ENCODE results near the gene EXD3.

Gene EXD3

DNA sequence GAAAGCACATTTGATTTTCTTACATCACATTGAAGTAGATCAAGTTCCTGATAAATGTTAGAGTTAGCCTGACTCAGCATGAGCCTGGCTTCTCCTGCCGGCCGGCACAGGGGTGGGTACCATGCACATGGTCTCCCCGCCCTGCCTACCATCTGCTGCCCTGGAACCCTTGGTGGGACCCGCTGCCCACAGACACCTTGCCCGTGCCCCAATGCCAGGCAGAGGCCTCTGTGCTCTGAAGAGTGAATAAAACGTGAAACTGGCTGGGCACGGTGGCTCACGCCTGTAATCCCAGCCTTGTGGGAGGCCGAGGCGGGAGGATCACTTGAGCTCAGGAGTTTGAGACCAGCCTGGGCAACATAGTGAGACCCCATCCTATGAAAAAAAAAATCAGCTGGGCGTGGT lies 17.3 kb downstream of the EXD3 start:
- H3K9me3 ChIP-seq (ENCODE audit: control insufficient read depth, low read length) = no peaks in the 10 kb centered on the region
- H3K4me1 ChIP-seq (ENCODE audit: control insufficient read depth, insufficient read depth, low read length, poor library complexity, severe bottlenecking) = no peaks in the 10 kb centered on the region
- H3K4me3 ChIP-seq (ENCODE audit: extremely low read depth, insufficient read depth, low read length, poor library complexity, severe bottlenecking) = no peak overlapping the region
- H3K36me3 ChIP-seq (ENCODE audit: control insufficient read depth, insufficient read depth, low read length) = no peaks in the 10 kb centered on the region
- WGBS, 2 experiments (ENCODE audit: insufficient coverage in 2 of 2) = 94 to 96% methylated on average over 11 of the region's 11 CpGs
- no peak overlapping the region for H3K27ac ChIP-seq (ENCODE audit: low read depth, low read length, severe bottlenecking)

GRCh38 chr9:137404961-137405567 lies 17.9 kb downstream of the EXD3 start:
- no peaks in the 10 kb centered on the region for H3K36me3 ChIP-seq (ENCODE audit: control insufficient read depth, insufficient read depth, low read length)
- H3K9me3 ChIP-seq (ENCODE audit: control insufficient read depth, low read length) = no peaks in the 10 kb centered on the region
- no peaks in the 10 kb centered on the region for H3K4me1 ChIP-seq (ENCODE audit: control insufficient read depth, insufficient read depth, low read length, poor library complexity, severe bottlenecking)
- no peak overlapping the region for H3K27ac ChIP-seq (ENCODE audit: low read depth, low read length, severe bottlenecking)
- H3K4me3 ChIP-seq (ENCODE audit: extremely low read depth, insufficient read depth, low read length, poor library complexity, severe bottlenecking) = no peak overlapping the region
- 93 to 94% methylated on average over 15 to 21 of the region's 24 CpGs for WGBS, 2 experiments (ENCODE audit: insufficient coverage in 2 of 2)

DNA sequence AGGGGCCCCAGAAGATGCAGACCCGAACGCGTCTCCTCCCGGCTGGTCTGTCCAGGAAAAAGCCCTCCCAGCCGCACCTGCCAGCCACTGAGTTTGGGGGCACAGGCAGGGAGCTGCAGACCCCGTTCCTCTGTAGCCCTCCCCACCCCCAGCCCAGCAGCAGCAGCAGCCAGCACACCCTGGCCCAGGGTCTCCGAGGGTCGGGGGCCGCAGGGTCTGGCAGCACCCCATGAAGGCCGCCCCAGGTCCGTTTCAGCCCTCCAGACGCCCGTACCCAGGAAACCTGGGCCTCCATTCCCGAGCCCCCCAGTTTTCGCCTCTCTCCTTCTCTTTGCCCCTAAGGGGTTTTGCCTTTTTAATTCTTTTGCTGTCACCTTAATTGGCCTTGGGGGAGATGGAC lies 19.7 kb downstream of the EXD3 start:
- H3K36me3 ChIP-seq (ENCODE audit: control insufficient read depth, insufficient read depth, low read length) = no peaks in the 10 kb centered on the region
- no peaks in the 10 kb centered on the region for H3K4me1 ChIP-seq (ENCODE audit: control insufficient read depth, insufficient read depth, low read length, poor library complexity, severe bottlenecking)
- no peak overlapping the region for H3K4me3 ChIP-seq (ENCODE audit: extremely low read depth, insufficient read depth, low read length, poor library complexity, severe bottlenecking)
- 96 to 97% methylated on average over 12 to 15 of the region's 15 CpGs for WGBS, 2 experiments (ENCODE audit: insufficient coverage in 2 of 2)
- H3K9me3 ChIP-seq (ENCODE audit: control insufficient read depth, low read length) = no peaks in the 10 kb centered on the region
- no peak overlapping the region for H3K27ac ChIP-seq (ENCODE audit: low read depth, low read length, severe bottlenecking)

- H3K9me3 ChIP-seq (ENCODE audit: control insufficient read depth, low read length) = no peaks in the 10 kb centered on the region
- H3K4me1 ChIP-seq (ENCODE audit: control insufficient read depth, insufficient read depth, low read length, poor library complexity, severe bottlenecking) = no peaks in the 10 kb centered on the region
- 88 to 93% methylated on average over 9 to 10 of the region's 11 CpGs for WGBS, 2 experiments (ENCODE audit: insufficient coverage in 2 of 2)
- no peaks in the 10 kb centered on the region for H3K36me3 ChIP-seq (ENCODE audit: control insufficient read depth, insufficient read depth, low read length)
- H3K4me3 ChIP-seq (ENCODE audit: extremely low read depth, insufficient read depth, low read length, poor library complexity, severe bottlenecking) = no peak overlapping the region
- H3K27ac ChIP-seq (ENCODE audit: low read depth, low read length, severe bottlenecking) = no peak overlapping the region
Observed at GRCh38 chr9:137402746-137403145, 20.2 kb downstream of the EXD3 start.

DNA sequence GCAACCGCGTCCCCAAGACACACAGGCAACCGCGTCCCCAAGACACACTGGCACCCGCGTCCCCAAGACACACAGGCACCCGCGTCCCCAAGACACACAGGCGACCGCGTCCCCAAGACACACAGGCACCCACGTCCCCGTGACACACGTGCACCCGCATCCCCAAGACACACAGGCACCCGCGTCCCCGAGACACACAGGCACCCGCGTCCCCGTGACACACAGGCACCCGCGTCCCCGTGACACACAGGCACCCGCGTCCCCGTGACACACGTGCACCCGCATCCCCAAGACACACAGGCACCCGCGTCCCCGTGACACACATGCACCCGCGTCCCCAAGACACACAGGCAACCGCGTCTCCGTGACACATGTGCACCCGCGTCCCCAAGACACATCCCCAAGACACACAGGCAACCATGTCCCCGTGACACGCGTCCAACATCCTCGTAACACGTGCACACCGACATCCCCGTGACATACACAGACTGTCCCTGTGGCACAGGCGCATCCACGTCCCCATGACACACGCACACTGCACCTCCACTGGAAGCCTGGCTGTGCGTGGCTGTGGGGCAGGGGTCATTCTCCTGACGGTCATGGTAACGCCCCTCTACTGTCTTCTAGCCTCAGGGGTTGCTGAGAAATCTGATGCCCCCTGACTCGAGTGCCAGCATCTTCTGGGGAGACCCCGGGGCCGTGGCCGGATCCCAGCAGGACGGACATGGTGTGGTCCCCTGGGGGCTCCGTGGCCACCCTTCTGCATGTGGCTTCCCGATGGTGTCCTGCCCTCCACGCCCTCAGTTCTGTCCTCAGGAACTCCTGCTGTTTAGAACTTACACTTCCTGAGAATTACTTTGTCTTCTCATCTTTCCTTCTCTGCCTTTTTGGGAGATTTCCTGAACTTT lies 24.1 kb downstream of the EXD3 start:
- WGBS, 2 experiments (ENCODE audit: insufficient coverage in 2 of 2) = 94% methylated on average over 57 to 60 of the region's 60 CpGs
- Histone ChIP-seq H3K4me1 (ENCODE audit: control insufficient read depth, insufficient read depth, low read length, poor library complexity, severe bottlenecking) (peaks cover 3% of the 10 kb centered on the region), H3K27ac (ENCODE audit: low read depth, low read length, severe bottlenecking) (no peak overlapping the region), H3K9me3 (ENCODE audit: control insufficient read depth, low read length) (no peaks in the 10 kb centered on the region), H3K36me3 (ENCODE audit: control insufficient read depth, insufficient read depth, low read length) (no peaks in the 10 kb centered on the region), H3K4me3 (ENCODE audit: extremely low read depth, insufficient read depth, low read length, poor library complexity, severe bottlenecking) (no peak overlapping the region)

GRCh38 chr9:137397675-137398423 lies 25.1 kb downstream of the EXD3 start:
- 90 to 92% methylated on average over 16 to 18 of the region's 20 CpGs for WGBS, 2 experiments (ENCODE audit: insufficient coverage in 2 of 2)
- H3K4me1 ChIP-seq (ENCODE audit: control insufficient read depth, insufficient read depth, low read length, poor library complexity, severe bottlenecking) = peaks cover 3% of the 10 kb centered on the region
- no peak overlapping the region for H3K4me3 ChIP-seq (ENCODE audit: extremely low read depth, insufficient read depth, low read length, poor library complexity, severe bottlenecking)
- H3K27ac ChIP-seq (ENCODE audit: low read depth, low read length, severe bottlenecking) = no peak overlapping the region
- H3K9me3 ChIP-seq (ENCODE audit: control insufficient read depth, low read length) = no peaks in the 10 kb centered on the region
- no peaks in the 10 kb centered on the region for H3K36me3 ChIP-seq (ENCODE audit: control insufficient read depth, insufficient read depth, low read length)

- H3K36me3 ChIP-seq (ENCODE audit: control insufficient read depth, insufficient read depth, low read length) = peaks cover 8% of the 10 kb centered on the region
- no peaks in the 10 kb centered on the region for H3K9me3 ChIP-seq (ENCODE audit: control insufficient read depth, low read length)
- no peak overlapping the region for H3K27ac ChIP-seq (ENCODE audit: low read depth, low read length, severe bottlenecking)
- peaks cover 3% of the 10 kb centered on the region for H3K4me1 ChIP-seq (ENCODE audit: control insufficient read depth, insufficient read depth, low read length, poor library complexity, severe bottlenecking)
- H3K4me3 ChIP-seq (ENCODE audit: extremely low read depth, insufficient read depth, low read length, poor library complexity, severe bottlenecking) = no peak overlapping the region
- 95 to 97% methylated on average over 23 to 25 of the region's 26 CpGs for WGBS, 2 experiments (ENCODE audit: insufficient coverage in 2 of 2)
Observed at GRCh38 chr9:137396634-137397367, 26.2 kb downstream of the EXD3 start.

- Histone ChIP-seq H3K27ac (ENCODE audit: low read depth, low read length, severe bottlenecking) (peak overlapping the region; percentile 16), H3K4me1 (ENCODE audit: control insufficient read depth, insufficient read depth, low read length, poor library complexity, severe bottlenecking) (peaks cover 3% of the 10 kb centered on the region)
- 79 to 86% methylated on average over 9 to 15 of the region's 15 CpGs for WGBS, 2 experiments (ENCODE audit: insufficient coverage in 2 of 2)
Observed at GRCh38 chr9:137396227-137396626, 26.7 kb downstream of the EXD3 start.

GRCh38 chr9:137395666-137396010 lies 27.3 kb downstream of the EXD3 start:
- H3K9me3 ChIP-seq (ENCODE audit: control insufficient read depth, low read length) = no peaks in the 10 kb centered on the region
- 91 to 97% methylated on average over 4 to 11 of the region's 11 CpGs for WGBS, 2 experiments (ENCODE audit: insufficient coverage in 2 of 2)

More at GRCh38 chr9:137396227-137396626, 26.7 kb downstream of the EXD3 start:
- Histone ChIP-seq H3K36me3 (ENCODE audit: control insufficient read depth, insufficient read depth, low read length) (peaks cover 8% of the 10 kb centered on the region), H3K9me3 (ENCODE audit: control insufficient read depth, low read length) (no peaks in the 10 kb centered on the region), H3K4me3 (ENCODE audit: extremely low read depth, insufficient read depth, low read length, poor library complexity, severe bottlenecking) (no peak overlapping the region)

More at GRCh38 chr9:137395666-137396010, 27.3 kb downstream of the EXD3 start:
- H3K36me3 ChIP-seq (ENCODE audit: control insufficient read depth, insufficient read depth, low read length) = peaks cover 8% of the 10 kb centered on the region
- no peak overlapping the region for H3K27ac ChIP-seq (ENCODE audit: low read depth, low read length, severe bottlenecking)
- peaks cover 3% of the 10 kb centered on the region for H3K4me1 ChIP-seq (ENCODE audit: control insufficient read depth, insufficient read depth, low read length, poor library complexity, severe bottlenecking)
- no peak overlapping the region for H3K4me3 ChIP-seq (ENCODE audit: extremely low read depth, insufficient read depth, low read length, poor library complexity, severe bottlenecking)

Data from mesodermal cell (in vitro differentiated cells).